GM18526 (cell line): ENCODE results near the gene PSD.

ENCODE experiments used
- POLR2A ChIP-seq: IDR thresholded peaks from 3 replicates; pipeline ENCODE4 v1.6.1; 2011; ENCODE audit not compliant: insufficient read length; ENCODE audit errors: extremely low read depth

PSD gene

GRCh38 chr10:102393411-102394078 lies 25.0 kb downstream of the PSD start:
- no peak for TF ChIP-seq POLR2A

GRCh38 chr10:102392306-102392705 lies 26.3 kb downstream of the PSD start:
- TF ChIP-seq POLR2A = no peak

- no peak for TF ChIP-seq POLR2A
These were observed 28.7 kb downstream of the PSD start for GRCh38 chr10:102389894-102390293.

- TF ChIP-seq POLR2A = no peak
These were observed 33.8 kb downstream of the PSD start for GRCh38 chr10:102384606-102385429.

GRCh38 chr10:102384053-102384452 lies 34.5 kb downstream of the PSD start:
- no peak for TF ChIP-seq POLR2A

- no peak for TF ChIP-seq POLR2A
These were observed 35.7 kb downstream of the PSD start for GRCh38 chr10:102382871-102383270.

GRCh38 chr10:102381983-102382382 lies 36.6 kb downstream of the PSD start:
- no peak for TF ChIP-seq POLR2A

GRCh38 chr10:102379383-102379782 lies 39.2 kb downstream of the PSD start:
- TF ChIP-seq POLR2A = no peak

- no peak for TF ChIP-seq POLR2A
These were observed 41.7 kb downstream of the PSD start for GRCh38 chr10:102376901-102377300.

- no peak for TF ChIP-seq POLR2A
These were observed 42.7 kb downstream of the PSD start for GRCh38 chr10:102375867-102376266.

GRCh38 chr10:102375250-102375649 lies 43.3 kb downstream of the PSD start:
- TF ChIP-seq POLR2A = no peak

- no peak for TF ChIP-seq POLR2A
These were observed 47.3 kb downstream of the PSD start for GRCh38 chr10:102371295-102371694.

- no peak for TF ChIP-seq POLR2A
These were observed 50.5 kb downstream of the PSD start for GRCh38 chr10:102368077-102368476.

- TF ChIP-seq POLR2A = no peak
These were observed 51.1 kb downstream of the PSD start for GRCh38 chr10:102367441-102367840.

- TF ChIP-seq POLR2A = no peak
These were observed 59.7 kb downstream of the PSD start for GRCh38 chr10:102358712-102359382.

- no peak for TF ChIP-seq POLR2A
These were observed 64.1 kb downstream of the PSD start for GRCh38 chr10:102354451-102354850.
